BJ (cell line): ENCODE results near the gene ZFHX2. TPM values are rescaled to one million over a fixed set of nuclear protein-coding genes. Genes with fewer than 3 reads are reported as not detected.
A peak's percentile ranks its signal among the peaks of the same experiment; 100 is the strongest.

Experiments
- CTCF ChIA-PET: fragments of 350-600 bp; formaldehyde crosslinking; extraction: SDS; loops from one replicate; lab custom pipeline; 2021; ENCODE audit warnings: antibody characterized with exemption, inconsistent platforms; lab: Yijun Ruan, JAX
- POLR2A ChIA-PET: fragments of 300-600 bp; sonication (Branson Sonifier 250); formaldehyde crosslinking; extraction: SDS; loops from one replicate; lab custom pipeline; 2021; ENCODE audit warnings: antibody characterized with exemption; lab: Charles Lee
- DNase-seq: peaks from one replicate; pipeline ENCODE4 v3.0.0-alpha.2; 2011; ENCODE audit warnings: low read depth
- H3K27me3 ChIP-seq: 2 replicates; pipeline ENCODE4 v1.6.0; 2011; ENCODE audit warnings: low read length; ENCODE audit not compliant: control insufficient read depth, insufficient read depth
- H3K36me3 ChIP-seq: 2 replicates; pipeline ENCODE4 v1.5.1; 2011; ENCODE audit warnings: low read length; ENCODE audit not compliant: control insufficient read depth, insufficient read depth
- H3K4me3 ChIP-seq: 2 replicates; pipeline ENCODE4 v1.5.1; 2011; ENCODE audit warnings: low read depth, mild to moderate bottlenecking, control low read depth, low read length
- polyA plus RNA-seq: library from polyadenylated mRNA; depleted of rRNA; stranded (reverse); fragments of >200 nt; gene quantifications from 2 replicates; pipeline ENCODE4 v1.2.3, GENCODE V29; 2011
- TF ChIP-seq, protein P1 (sequence below): IDR thresholded peaks from 2 replicates; pipeline ENCODE4 v1.5.1; 2011; ENCODE audit warnings: low read depth, mild to moderate bottlenecking, control low read depth, inconsistent platforms, low read length, moderate library complexity; ENCODE audit not compliant: insufficient read depth

The ZFHX2 gene
- polyA plus RNA-seq, 1 experiment, result 0.28 TPM

DNA sequence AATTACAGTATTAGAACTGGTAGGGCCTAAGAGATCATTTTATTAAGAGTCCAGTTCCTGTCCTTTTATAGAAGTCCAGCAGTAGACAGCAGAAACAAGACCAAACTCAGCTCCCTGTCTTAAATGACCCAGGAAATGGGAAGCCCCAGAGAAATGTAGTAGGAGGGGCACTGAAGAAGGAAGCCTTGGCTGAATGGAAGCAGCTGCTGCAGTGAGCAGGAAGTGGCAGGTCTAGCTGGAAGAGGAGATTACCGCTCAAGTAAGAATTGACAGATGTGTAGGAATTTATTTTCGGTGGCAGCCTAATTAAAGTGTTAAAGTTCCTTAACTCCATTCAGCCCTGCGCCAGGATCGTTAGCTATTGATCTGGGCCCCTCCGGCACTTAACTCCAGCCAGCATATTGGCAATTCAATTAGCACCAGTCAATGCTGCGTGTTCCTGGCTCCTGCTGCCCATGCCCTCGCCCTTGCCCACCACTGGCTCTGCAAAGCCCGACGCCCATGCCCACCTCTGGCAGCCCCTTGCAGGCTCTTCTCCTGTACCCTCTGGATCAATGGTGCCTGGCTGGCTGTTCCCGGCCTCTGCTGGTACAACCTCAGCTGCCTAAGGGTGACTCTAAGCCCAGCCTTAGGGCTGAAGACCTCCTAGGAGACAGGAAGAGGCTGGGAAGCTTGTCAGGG, 21.1 kb downstream of the ZFHX2 start:
- no peak for DNase-seq
- Histone ChIP-seq H3K27me3 (no peaks in the 10 kb centered on the region), H3K36me3 (peaks cover 1% of the 10 kb centered on the region; the same call in 1 of the 2 replicates), H3K4me3 (no peak overlapping the region)
- POLR2A ChIA-PET, result no interaction called here
- TF ChIP-seq, protein P1, sequence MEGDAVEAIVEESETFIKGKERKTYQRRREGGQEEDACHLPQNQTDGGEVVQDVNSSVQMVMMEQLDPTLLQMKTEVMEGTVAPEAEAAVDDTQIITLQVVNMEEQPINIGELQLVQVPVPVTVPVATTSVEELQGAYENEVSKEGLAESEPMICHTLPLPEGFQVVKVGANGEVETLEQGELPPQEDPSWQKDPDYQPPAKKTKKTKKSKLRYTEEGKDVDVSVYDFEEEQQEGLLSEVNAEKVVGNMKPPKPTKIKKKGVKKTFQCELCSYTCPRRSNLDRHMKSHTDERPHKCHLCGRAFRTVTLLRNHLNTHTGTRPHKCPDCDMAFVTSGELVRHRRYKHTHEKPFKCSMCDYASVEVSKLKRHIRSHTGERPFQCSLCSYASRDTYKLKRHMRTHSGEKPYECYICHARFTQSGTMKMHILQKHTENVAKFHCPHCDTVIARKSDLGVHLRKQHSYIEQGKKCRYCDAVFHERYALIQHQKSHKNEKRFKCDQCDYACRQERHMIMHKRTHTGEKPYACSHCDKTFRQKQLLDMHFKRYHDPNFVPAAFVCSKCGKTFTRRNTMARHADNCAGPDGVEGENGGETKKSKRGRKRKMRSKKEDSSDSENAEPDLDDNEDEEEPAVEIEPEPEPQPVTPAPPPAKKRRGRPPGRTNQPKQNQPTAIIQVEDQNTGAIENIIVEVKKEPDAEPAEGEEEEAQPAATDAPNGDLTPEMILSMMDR, result no peak
- CTCF ChIA-PET, result interaction anchor here (0.8 to 4.0 kb wide), 4 partner anchors 9 to 48 kb away, joined by 3 to 29 read pairs (median 5); no protein-coding TSS in a partner anchor

- no peak for DNase-seq
- Histone ChIP-seq H3K27me3 (no peaks in the 10 kb centered on the region), H3K36me3 (peaks cover 1% of the 10 kb centered on the region; the same call in 1 of the 2 replicates), H3K4me3 (no peak overlapping the region)
- ChIA-PET CTCF (interaction anchor here (0.7 to 4.0 kb wide), 5 partner anchors 11 to 534 kb away, joined by 3 to 29 read pairs (median 4); no protein-coding TSS in a partner anchor), POLR2A (no interaction called here)
- TF ChIP-seq, protein P1, result no peak
Measured at GRCh38 chr14:23529016-23529415, 22.5 kb downstream of the ZFHX2 start.

GRCh38 chr14:23528555-23528954, 23.0 kb downstream of the ZFHX2 start:
- Histone ChIP-seq H3K4me3 (no peak overlapping the region), H3K27me3 (no peaks in the 10 kb centered on the region), H3K36me3 (peaks cover 1% of the 10 kb centered on the region; the same call in 1 of the 2 replicates)
- no peak for DNase-seq
- POLR2A ChIA-PET, result no interaction called here
- CTCF ChIA-PET, result interaction anchor here (0.7 to 4.0 kb wide), 4 partner anchors 12 to 534 kb away, joined by 3 to 29 read pairs (median 6); no protein-coding TSS in a partner anchor
- TF ChIP-seq, protein P1, result 0 out of 2 replicates have a peak, but pooled peaks have one; percentile 27

GRCh38 chr14:23525611-23526010, 26.0 kb downstream of the ZFHX2 start:
- no peaks in the 10 kb centered on the region for H3K27me3 ChIP-seq
- DNase-seq, result no peak
- TF ChIP-seq, protein P1, result no peak
- H3K36me3 ChIP-seq, result peaks cover 1% of the 10 kb centered on the region; the same call in 1 of the 2 replicates
- H3K4me3 ChIP-seq, result no peak overlapping the region
- POLR2A ChIA-PET, result no interaction called here
- CTCF ChIA-PET, result interaction anchor here (0.7 kb wide), 1 partner anchor 33 kb away, joined by 3 read pairs; no protein-coding TSS in a partner anchor

- peaks cover 1% of the 10 kb centered on the region; the same call in 1 of the 2 replicates for H3K36me3 ChIP-seq
- DNase-seq, result no peak
- POLR2A ChIA-PET, result no interaction called here
- no peaks in the 10 kb centered on the region for H3K27me3 ChIP-seq
- CTCF ChIA-PET, result no interaction called here
- H3K4me3 ChIP-seq, result no peak overlapping the region
- TF ChIP-seq, protein P1, result no peak
Measured at GRCh38 chr14:23524954-23525353, 26.6 kb downstream of the ZFHX2 start.
